ENCODE results near the gene CRB3.
A peak's percentile ranks its signal among the peaks of the same experiment; 100 is the strongest.

The CRB3 gene

GRCh38 chr19:6448045-6448444 is 16.0 kb upstream of the CRB3 start:
- H3K36me3 ChIP-seq (ENCODE audit: insufficient read depth, low read length), result peaks cover 16% of the 10 kb centered on the region
- peaks cover 7% of the 10 kb centered on the region for H3K9me3 ChIP-seq (ENCODE audit: low read length)
- no peaks in the 10 kb centered on the region for H3K27me3 ChIP-seq (ENCODE audit: insufficient read depth, low read length)
- no peaks in the 10 kb centered on the region for H3K4me1 ChIP-seq (ENCODE audit: insufficient read depth, low read length)
- H2AFZ ChIP-seq (ENCODE audit: low read depth, low read length), result no peak overlapping the region
- no peak overlapping the region for H3K4me3 ChIP-seq (ENCODE audit: low read length)

GRCh38 chr19:6450166-6450565 is 13.9 kb upstream of the CRB3 start:
- Histone ChIP-seq H3K9me3 (ENCODE audit: low read length) (peaks cover 22% of the 10 kb centered on the region), H3K27me3 (ENCODE audit: insufficient read depth, low read length) (no peaks in the 10 kb centered on the region), H3K4me3 (ENCODE audit: low read length) (no peak overlapping the region), H3K4me1 (ENCODE audit: insufficient read depth, low read length) (no peaks in the 10 kb centered on the region), H2AFZ (ENCODE audit: low read depth, low read length) (no peak overlapping the region), H3K36me3 (ENCODE audit: insufficient read depth, low read length) (peaks cover 32% of the 10 kb centered on the region)

GRCh38 chr19:6451583-6452222 is 12.4 kb upstream of the CRB3 start:
- Histone ChIP-seq H3K36me3 (ENCODE audit: insufficient read depth, low read length) (peaks cover 40% of the 10 kb centered on the region), H2AFZ (ENCODE audit: low read depth, low read length) (no peak overlapping the region), H3K4me3 (ENCODE audit: low read length) (no peak overlapping the region), H3K9me3 (ENCODE audit: low read length) (peaks cover 27% of the 10 kb centered on the region), H3K27me3 (ENCODE audit: insufficient read depth, low read length) (no peaks in the 10 kb centered on the region), H3K4me1 (ENCODE audit: insufficient read depth, low read length) (no peaks in the 10 kb centered on the region)

- Histone ChIP-seq H3K4me1 (ENCODE audit: insufficient read depth, low read length) (no peaks in the 10 kb centered on the region), H2AFZ (ENCODE audit: low read depth, low read length) (no peak overlapping the region), H3K27me3 (ENCODE audit: insufficient read depth, low read length) (no peaks in the 10 kb centered on the region), H3K9me3 (ENCODE audit: low read length) (peaks cover 27% of the 10 kb centered on the region), H3K36me3 (ENCODE audit: insufficient read depth, low read length) (peaks cover 40% of the 10 kb centered on the region), H3K4me3 (ENCODE audit: low read length) (no peak overlapping the region)
Measured at GRCh38 chr19:6452223-6452614, 11.9 kb upstream of the CRB3 start.

- Histone ChIP-seq H3K36me3 (ENCODE audit: insufficient read depth, low read length) (peaks cover 40% of the 10 kb centered on the region), H3K9me3 (ENCODE audit: low read length) (peaks cover 27% of the 10 kb centered on the region), H2AFZ (ENCODE audit: low read depth, low read length) (no peak overlapping the region), H3K4me1 (ENCODE audit: insufficient read depth, low read length) (no peaks in the 10 kb centered on the region), H3K27me3 (ENCODE audit: insufficient read depth, low read length) (no peaks in the 10 kb centered on the region), H3K4me3 (ENCODE audit: low read length) (no peak overlapping the region)
Measured at GRCh38 chr19:6452899-6453298, 11.2 kb upstream of the CRB3 start.

GRCh38 chr19:6453951-6454565 is 10.0 kb upstream of the CRB3 start:
- peaks cover 27% of the 10 kb centered on the region for H3K9me3 ChIP-seq (ENCODE audit: low read length)
- H3K4me1 ChIP-seq (ENCODE audit: insufficient read depth, low read length), result peaks cover 3% of the 10 kb centered on the region
- no peaks in the 10 kb centered on the region for H3K27me3 ChIP-seq (ENCODE audit: insufficient read depth, low read length)
- H3K36me3 ChIP-seq (ENCODE audit: insufficient read depth, low read length), result peaks cover 40% of the 10 kb centered on the region
- H2AFZ ChIP-seq (ENCODE audit: low read depth, low read length), result no peak overlapping the region
- H3K4me3 ChIP-seq (ENCODE audit: low read length), result no peak overlapping the region

- Histone ChIP-seq H3K36me3 (ENCODE audit: insufficient read depth, low read length) (peaks cover 36% of the 10 kb centered on the region), H3K4me3 (ENCODE audit: low read length) (no peak overlapping the region), H3K9me3 (ENCODE audit: low read length) (peaks cover 27% of the 10 kb centered on the region), H3K27me3 (ENCODE audit: insufficient read depth, low read length) (no peaks in the 10 kb centered on the region), H2AFZ (ENCODE audit: low read depth, low read length) (no peak overlapping the region), H3K4me1 (ENCODE audit: insufficient read depth, low read length) (peaks cover 6% of the 10 kb centered on the region)
Measured at GRCh38 chr19:6455924-6456323, 8.1 kb upstream of the CRB3 start.

- Histone ChIP-seq H3K9me3 (ENCODE audit: low read length) (peaks cover 22% of the 10 kb centered on the region), H2AFZ (ENCODE audit: low read depth, low read length) (no peak overlapping the region), H3K4me3 (ENCODE audit: low read length) (no peak overlapping the region), H3K4me1 (ENCODE audit: insufficient read depth, low read length) (peaks cover 6% of the 10 kb centered on the region), H3K36me3 (ENCODE audit: insufficient read depth, low read length) (peaks cover 24% of the 10 kb centered on the region), H3K27me3 (ENCODE audit: insufficient read depth, low read length) (peaks cover 7% of the 10 kb centered on the region)
Measured at GRCh38 chr19:6457958-6458694, 5.9 kb upstream of the CRB3 start.

GRCh38 chr19:6458695-6459261 is 5.3 kb upstream of the CRB3 start:
- H2AFZ ChIP-seq (ENCODE audit: low read depth, low read length), result peak overlapping the region; percentile 50
- peak overlapping the region; percentile 57 for H3K4me3 ChIP-seq (ENCODE audit: low read length)
- H3K36me3 ChIP-seq (ENCODE audit: insufficient read depth, low read length), result peaks cover 21% of the 10 kb centered on the region
- peaks cover 9% of the 10 kb centered on the region for H3K27me3 ChIP-seq (ENCODE audit: insufficient read depth, low read length)
- H3K4me1 ChIP-seq (ENCODE audit: insufficient read depth, low read length), result peaks cover 6% of the 10 kb centered on the region
- H3K9me3 ChIP-seq (ENCODE audit: low read length), result peaks cover 17% of the 10 kb centered on the region

GRCh38 chr19:6459262-6460098 is 4.6 kb upstream of the CRB3 start, which contains the start of gene SLC25A23:
SLC25A23 (minus strand) TSS chr19:6459792; CDS start chr19:6459628, 164 bp downstream.
- Histone ChIP-seq H3K9me3 (ENCODE audit: low read length) (peaks cover 10% of the 10 kb centered on the region), H3K36me3 (ENCODE audit: insufficient read depth, low read length) (peaks cover 14% of the 10 kb centered on the region), H3K27me3 (ENCODE audit: insufficient read depth, low read length) (peaks cover 16% of the 10 kb centered on the region), H2AFZ (ENCODE audit: low read depth, low read length) (peak within 1 kb of the TSS; percentile 50), H3K4me1 (ENCODE audit: insufficient read depth, low read length) (peaks cover 6% of the 10 kb centered on the region), H3K4me3 (ENCODE audit: low read length) (peak within 1 kb of the TSS; percentile 57)

- Histone ChIP-seq H3K27me3 (ENCODE audit: insufficient read depth, low read length) (peaks cover 24% of the 10 kb centered on the region), H2AFZ (ENCODE audit: low read depth, low read length) (peak overlapping the region; percentile 50), H3K9me3 (ENCODE audit: low read length) (peaks cover 7% of the 10 kb centered on the region), H3K4me3 (ENCODE audit: low read length) (peak overlapping the region; percentile 57), H3K36me3 (ENCODE audit: insufficient read depth, low read length) (peaks cover 7% of the 10 kb centered on the region), H3K4me1 (ENCODE audit: insufficient read depth, low read length) (peaks cover 6% of the 10 kb centered on the region)
Measured at GRCh38 chr19:6460099-6460884, 3.8 kb upstream of the CRB3 start.

GRCh38 chr19:6465006-6465405 is 935 bp downstream of the CRB3 start:
- Histone ChIP-seq H3K27me3 (ENCODE audit: insufficient read depth, low read length) (peaks cover 47% of the 10 kb centered on the region), H3K9me3 (ENCODE audit: low read length) (no peaks in the 10 kb centered on the region), H3K36me3 (ENCODE audit: insufficient read depth, low read length) (no peaks in the 10 kb centered on the region), H2AFZ (ENCODE audit: low read depth, low read length) (no peak overlapping the region), H3K4me1 (ENCODE audit: insufficient read depth, low read length) (peaks cover 2% of the 10 kb centered on the region), H3K4me3 (ENCODE audit: low read length) (no peak overlapping the region)
